GM21786 (cell line): ENCODE data around the gene ESPNL.

Source experiments
- ATAC-seq: cut with Tn5 transposase; IDR thresholded peaks from one replicate; pipeline ENCODE4 v1.9.1; 2021; ENCODE audit not compliant: unreplicated experiment

The ESPNL gene

GRCh38 chr2:238155761-238156694 is 55.9 kb downstream of the ESPNL start:
- ATAC-seq = no peak

DNA sequence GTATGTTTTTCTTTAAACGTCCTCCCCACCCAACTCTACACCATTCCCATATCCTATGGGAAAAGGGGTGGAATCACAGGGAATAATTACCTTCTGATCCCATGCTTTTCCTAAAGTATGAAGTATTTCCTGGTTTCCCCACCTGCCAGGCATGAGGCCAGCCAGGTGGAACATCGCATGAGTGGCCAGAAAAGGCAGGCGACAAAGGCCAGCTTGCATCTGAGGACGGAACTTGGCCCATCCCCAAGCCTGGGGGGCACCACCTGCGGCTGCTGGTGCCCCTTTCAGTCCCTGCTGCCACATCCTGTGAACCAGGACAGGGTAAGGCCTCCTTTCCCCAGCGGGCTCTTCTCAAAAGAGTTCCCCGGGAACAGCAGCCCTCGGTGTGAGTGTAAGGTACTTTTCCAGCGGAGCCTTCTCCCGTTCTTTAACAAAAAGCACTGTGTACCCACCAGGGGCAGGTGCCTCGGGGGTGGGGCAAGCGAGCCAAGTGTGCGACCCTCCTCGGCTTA is 57.4 kb downstream of the ESPNL start:
- ATAC-seq = no peak

GRCh38 chr2:238158018-238158508 is 57.9 kb downstream of the ESPNL start:
- ATAC-seq = no peak

- ATAC-seq = no peak
Observed at GRCh38 chr2:238158509-238159070, 58.5 kb downstream of the ESPNL start, which contains the start of gene ERFE. TSS of gene ERFE (plus strand) at chr2:238158970. CDS start at chr2:238159008, 38 bp downstream.

DNA sequence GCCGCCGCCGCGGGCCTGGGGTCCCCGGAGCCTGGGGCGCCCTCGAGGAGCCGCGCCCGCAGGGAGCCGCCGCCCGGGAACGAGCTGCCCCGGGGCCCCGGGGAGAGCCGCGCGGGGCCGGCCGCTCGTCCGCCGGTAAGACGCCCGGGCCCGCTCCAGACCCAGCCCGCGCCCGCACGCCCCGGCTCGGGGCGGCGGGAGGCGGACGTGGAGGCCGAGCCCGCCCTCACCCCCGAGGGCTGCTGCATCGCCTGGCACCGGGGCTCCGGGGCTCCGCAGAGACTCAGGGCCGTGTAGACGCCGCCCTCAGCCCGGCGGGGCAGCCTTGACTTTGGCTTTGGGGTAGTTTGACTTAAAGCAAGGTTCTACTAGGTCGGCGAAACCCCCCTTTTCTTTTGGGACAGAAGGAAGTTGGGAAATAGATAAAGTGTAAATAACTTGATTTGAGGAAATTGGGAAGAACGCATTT is 59.0 kb downstream of the ESPNL start:
- ATAC-seq = no peak

GRCh38 chr2:238159661-238160205 is 59.6 kb downstream of the ESPNL start:
- no peak for ATAC-seq

GRCh38 chr2:238160206-238161129 is 60.3 kb downstream of the ESPNL start:
- no peak for ATAC-seq

GRCh38 chr2:238161291-238162051 is 61.3 kb downstream of the ESPNL start:
- ATAC-seq = no peak

- no peak for ATAC-seq
Observed at GRCh38 chr2:238162251-238162845, 62.2 kb downstream of the ESPNL start.

GRCh38 chr2:238162846-238163441 is 62.8 kb downstream of the ESPNL start:
- ATAC-seq = no peak

DNA sequence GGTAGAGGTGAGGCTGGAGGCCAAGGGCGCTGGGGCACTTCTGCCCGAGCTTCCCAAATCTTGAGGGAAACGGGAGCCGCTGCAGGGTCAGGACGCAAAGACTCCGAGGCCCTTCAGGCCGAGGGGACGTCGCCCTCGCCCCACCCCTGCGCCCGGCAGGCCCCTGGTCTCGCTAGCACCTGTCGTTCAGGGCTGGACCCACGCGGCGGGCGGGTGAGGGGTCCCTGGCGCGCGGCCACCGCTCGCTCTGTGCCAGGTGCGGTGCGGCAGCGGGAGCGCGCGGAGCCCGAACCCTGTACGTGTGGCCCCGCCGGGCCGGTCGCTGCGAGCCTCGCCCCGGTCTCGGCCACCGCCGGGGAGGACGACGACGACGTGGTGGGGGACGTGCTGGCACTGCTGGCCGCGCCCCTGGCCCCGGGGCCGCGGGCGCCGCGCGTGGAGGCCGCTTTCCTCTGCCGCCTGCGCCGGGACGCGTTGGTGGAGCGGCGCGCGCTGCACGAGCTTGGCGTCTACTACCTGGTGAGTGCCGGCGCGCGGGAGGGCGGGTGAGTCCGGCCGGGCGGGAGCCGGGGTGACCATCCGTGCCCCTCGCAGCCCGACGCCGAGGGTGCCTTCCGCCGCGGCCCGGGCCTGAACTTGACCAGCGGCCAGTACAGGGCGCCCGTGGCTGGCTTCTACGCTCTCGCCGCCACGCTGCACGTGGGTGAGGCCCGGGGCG is 63.5 kb downstream of the ESPNL start:
- ATAC-seq = no peak

DNA sequence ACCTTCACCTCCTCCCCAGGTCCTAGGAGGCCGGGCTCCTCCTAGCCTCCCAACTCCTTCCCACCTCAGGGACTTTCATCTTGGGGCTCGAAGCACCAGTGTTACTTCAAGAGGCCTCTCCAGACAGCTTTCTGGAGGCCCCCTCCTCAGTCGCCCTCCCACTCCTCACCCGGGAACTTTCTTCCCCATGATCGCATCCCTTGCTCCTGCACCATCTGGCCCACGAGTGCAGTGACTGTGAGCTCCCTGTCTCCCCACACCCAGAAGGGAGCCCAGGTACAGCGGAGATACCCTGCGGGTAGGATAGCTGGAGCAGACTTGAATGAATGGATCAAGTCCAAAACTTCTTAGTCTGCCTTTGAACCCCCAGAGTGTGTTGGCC is 64.8 kb downstream of the ESPNL start:
- no peak for ATAC-seq

GRCh38 chr2:238165288-238165921 is 65.3 kb downstream of the ESPNL start:
- no peak for ATAC-seq

DNA sequence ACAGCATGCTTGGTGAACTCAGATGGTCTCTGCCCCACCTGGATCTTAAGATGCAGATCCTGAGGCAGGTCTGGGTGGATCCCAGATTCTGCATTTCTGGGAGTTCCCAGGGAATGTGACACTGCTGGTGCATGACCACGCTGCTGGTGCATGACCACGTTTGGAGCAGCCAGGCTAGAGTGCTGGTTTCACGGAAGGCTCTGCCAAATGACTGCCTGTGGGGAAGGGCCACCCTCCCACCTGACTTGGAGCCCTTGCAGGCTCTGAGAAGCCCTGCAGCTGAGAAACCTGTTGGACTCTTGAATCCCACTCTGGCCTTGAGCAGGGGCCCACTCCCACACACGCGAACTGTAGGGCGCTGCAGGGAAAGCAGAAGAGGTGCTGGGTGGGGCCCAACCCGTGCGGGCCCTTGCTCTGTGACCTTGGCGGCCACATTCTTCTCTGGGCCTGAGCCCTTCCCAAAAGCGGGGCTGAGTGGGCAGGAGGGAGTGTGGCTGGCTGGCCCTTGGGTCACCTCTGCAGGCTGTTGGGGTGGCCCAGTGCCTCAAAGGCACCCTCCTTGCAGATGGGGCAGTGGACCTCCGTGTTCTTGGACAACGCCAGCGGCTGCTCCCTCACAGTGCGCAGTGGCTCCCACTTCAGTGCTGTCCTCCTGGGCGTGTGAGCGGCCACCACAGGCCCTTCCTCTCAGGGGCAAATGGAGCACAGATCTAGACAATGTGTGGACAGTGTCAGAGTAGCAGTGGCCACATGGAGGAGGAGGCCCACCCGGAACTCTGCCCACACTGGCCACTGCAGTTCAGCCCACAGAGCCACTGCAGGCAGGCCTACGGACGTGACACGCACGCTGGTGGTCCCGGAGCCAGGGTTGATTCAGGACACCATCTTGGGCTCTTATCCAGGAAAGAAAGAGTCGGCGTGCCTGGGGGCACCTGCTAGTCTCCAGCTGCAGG is 66.5 kb downstream of the ESPNL start:
- ATAC-seq = no peak

DNA sequence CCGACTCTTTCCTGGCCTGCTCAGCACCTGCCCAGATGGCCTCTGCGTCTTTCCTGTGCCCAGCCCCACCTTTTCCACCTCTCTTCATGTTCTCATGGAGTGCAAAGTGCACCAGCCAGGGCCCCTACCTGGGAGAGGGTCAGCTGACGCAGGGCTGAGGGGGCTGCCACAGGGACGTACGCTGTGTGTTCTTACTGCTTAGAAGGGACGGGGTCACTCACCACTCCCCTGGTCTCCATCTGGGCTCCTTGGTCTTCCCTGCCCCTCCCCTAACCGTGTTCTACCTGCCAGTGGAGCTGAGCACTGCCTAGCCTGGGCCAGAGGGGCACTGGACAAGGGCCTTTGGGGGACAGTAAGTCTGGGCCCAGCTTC is 67.2 kb downstream of the ESPNL start:
- no peak for ATAC-seq

GRCh38 chr2:238167761-238168160 is 67.6 kb downstream of the ESPNL start:
- ATAC-seq = no peak
